Measurements from ENCODE around the gene KDF1.

GRCh38 chr1:26956321-26956720 lies 3.9 kb downstream of the KDF1 start:
- TF ChIP-seq RAD21 (IDR thresholded peaks at IDR 0.05; ENCODE audit: low read depth): no peak
- no peak for TF ChIP-seq SP1 (IDR thresholded peaks at IDR 0.05; ENCODE audit: low read depth)
- no peak for TF ChIP-seq EZH2phosphoT487 (IDR thresholded peaks at IDR 0.05; ENCODE audit: borderline replicate concordance)
- TF ChIP-seq POLR2A (IDR thresholded peaks at IDR 0.05; ENCODE audit: borderline replicate concordance, extremely low read depth, insufficient read depth, insufficient read length): no peak
- TF ChIP-seq CTCF (IDR thresholded peaks at IDR 0.05 in 2 of 3, conservative IDR thresholded peaks at IDR 0.05 in 1 of 3; ENCODE audit: borderline replicate concordance in 1 of 3, insufficient read depth in 1 of 3, low read depth in 2 of 3, low read length in 2 of 3): no peak
- TF ChIP-seq MAX (IDR thresholded peaks at IDR 0.05): no peak
- no peak for TF ChIP-seq EZH2 (IDR thresholded peaks at IDR 0.05)
